PC-9 (cell line): Measurements from ENCODE around the gene CBX2.

ENCODE experiments used
- EZH2 ChIP-seq: fragments of 200-600 bp; sonication (generic); IDR thresholded peaks from 2 replicates; pipeline ENCODE4 v1.8.0; 2017; ENCODE audit warnings: antibody characterized with exemption, low read depth
- TF ChIP-seq, protein P1 (sequence below): fragments of 200-600 bp; sonication (generic); conservative IDR thresholded peaks from 2 replicates; pipeline ENCODE4 v1.6.1; 2017; ENCODE audit warnings: mixed run types, antibody characterized with exemption, mild to moderate bottlenecking, moderate library complexity

DNA sequence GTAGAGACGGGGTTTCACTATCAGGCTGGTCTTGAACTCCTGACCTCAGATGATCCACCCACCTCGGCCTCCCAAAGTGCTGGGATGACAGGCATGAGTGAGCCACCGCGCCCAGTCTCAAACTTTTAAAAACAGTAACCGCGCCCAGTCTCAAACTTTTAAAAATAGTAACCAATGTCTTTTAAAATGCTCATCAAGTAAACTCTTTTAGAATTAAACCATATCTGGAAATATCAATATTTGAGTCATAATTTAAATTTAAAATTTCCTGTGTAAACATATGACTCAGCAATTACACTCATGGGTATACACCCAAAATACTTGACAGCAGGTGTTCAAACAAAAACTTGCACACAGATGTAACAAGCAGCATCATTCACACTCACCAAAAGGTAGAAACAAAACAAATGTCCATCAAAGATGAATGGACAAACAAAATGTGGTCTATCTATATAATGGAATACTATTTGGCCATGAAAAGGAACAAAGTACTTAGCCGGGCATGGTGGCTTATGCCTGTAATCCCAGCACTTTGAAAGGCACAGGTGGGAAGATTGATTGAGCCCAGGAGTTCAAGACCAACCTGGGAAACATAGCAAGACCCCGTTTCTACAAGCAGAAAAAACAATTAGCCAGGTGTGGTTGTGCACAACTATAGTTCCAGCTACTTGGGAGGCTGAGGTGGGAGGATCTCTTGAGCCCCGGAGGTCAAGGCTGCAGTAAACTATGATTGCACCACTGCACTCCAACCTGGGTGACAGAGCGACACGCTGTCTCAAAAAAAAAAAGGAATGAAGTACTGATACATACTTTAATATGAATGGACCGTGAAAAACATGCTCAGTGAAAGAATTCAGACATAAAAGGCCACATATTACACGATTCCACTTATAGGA, 27.1 kb upstream of the CBX2 start:
- TF ChIP-seq, protein P1, sequence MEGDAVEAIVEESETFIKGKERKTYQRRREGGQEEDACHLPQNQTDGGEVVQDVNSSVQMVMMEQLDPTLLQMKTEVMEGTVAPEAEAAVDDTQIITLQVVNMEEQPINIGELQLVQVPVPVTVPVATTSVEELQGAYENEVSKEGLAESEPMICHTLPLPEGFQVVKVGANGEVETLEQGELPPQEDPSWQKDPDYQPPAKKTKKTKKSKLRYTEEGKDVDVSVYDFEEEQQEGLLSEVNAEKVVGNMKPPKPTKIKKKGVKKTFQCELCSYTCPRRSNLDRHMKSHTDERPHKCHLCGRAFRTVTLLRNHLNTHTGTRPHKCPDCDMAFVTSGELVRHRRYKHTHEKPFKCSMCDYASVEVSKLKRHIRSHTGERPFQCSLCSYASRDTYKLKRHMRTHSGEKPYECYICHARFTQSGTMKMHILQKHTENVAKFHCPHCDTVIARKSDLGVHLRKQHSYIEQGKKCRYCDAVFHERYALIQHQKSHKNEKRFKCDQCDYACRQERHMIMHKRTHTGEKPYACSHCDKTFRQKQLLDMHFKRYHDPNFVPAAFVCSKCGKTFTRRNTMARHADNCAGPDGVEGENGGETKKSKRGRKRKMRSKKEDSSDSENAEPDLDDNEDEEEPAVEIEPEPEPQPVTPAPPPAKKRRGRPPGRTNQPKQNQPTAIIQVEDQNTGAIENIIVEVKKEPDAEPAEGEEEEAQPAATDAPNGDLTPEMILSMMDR: no peak
- TF ChIP-seq EZH2: no peak
